ENCODE data around the gene PDK3.

GRCh38 chrX:24567169-24567568 lies 102.1 kb downstream of the PDK3 start:
- TF ChIP-seq CTCF (conservative IDR thresholded peaks at IDR 0.05; ENCODE audit: low read length) (no peak), EZH2phosphoT487 (IDR thresholded peaks at IDR 0.05; ENCODE audit: borderline replicate concordance, low read depth, low read length) (no peak)
